ENCODE results near the gene TAS2R4. TPM values are rescaled to one million over a fixed set of nuclear protein-coding genes. Genes with fewer than 3 reads are reported as not detected.

Gene TAS2R4
- total RNA-seq, 2 donors from 2014 or later: 0.81 to 3.5 TPM

Other genes with a start within 250 kb of the TAS2R4 start
- 10 to 100 TPM; 27.8 to 28.3 TPM for gene AGK, start 225.3 kb upstream of the TAS2R4 start, total RNA-seq
- gene DENND11, start 74.5 kb upstream of the TAS2R4 start, total RNA-seq: 10 to 100 TPM; 29.0 to 37.8 TPM
- not detected for gene WEE2, start 68.3 kb upstream of the TAS2R4 start, total RNA-seq
- 100 to 1,000 TPM in 1 of 2 donors, 10 to 100 TPM in 1; 50.8 to 157 TPM for gene SSBP1, start 38.3 kb upstream of the TAS2R4 start, total RNA-seq
- gene TAS2R3, start 12.6 kb upstream of the TAS2R4 start, total RNA-seq: under 1 TPM in 1 of 2 donors, not detected in 1; 0.41 TPM
- 1 to 10 TPM; 2.2 to 4.4 TPM for gene TAS2R5, start 13.5 kb downstream of the TAS2R4 start, total RNA-seq
- not detected for gene PRSS37, start 64.8 kb downstream of the TAS2R4 start, total RNA-seq
- gene OR9A4, start 139.7 kb downstream of the TAS2R4 start, total RNA-seq: not detected
- 1 to 10 TPM; 3.0 to 3.7 TPM for gene CLEC5A, start 170.3 kb downstream of the TAS2R4 start, total RNA-seq
- gene TAS2R38, start 197.1 kb downstream of the TAS2R4 start, total RNA-seq: not detected
- gene MGAM, start 219.2 kb downstream of the TAS2R4 start, total RNA-seq: 1 to 10 TPM; 1.6 to 2.4 TPM

Measured in thoracic aorta (tissue), 2 donors.